ENCODE results near the gene FLRT2. TPM values are rescaled to one million over a fixed set of nuclear protein-coding genes. Genes with fewer than 3 reads are reported as not detected.

FLRT2 gene
- total and polyA plus RNA-seq, 2 experiments from 2014 or later, result 40.0 to 94.1 TPM

DNA sequence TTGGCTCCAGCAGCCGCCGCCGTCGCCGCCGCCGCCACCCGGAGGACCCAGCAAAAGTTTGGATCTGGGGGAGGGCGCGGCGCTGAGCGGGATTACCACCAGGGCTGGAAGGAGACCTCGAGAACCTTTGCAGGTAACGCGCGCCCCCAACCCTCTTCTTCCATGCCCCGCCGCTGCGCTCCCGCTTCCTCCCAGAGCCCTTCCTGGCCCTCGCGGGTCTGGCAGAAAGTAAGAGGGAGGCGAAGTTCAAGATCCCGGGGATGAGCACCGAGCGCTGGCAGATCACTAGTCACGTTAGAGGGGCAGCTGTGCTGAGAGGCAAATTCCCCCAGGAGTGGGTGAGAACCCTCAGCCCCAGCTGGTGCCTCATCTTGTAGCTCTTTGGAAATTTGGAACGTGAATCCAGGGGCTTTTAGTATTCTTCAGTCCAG lies 3.9 kb downstream of the FLRT2 start:
- no peak for TF ChIP-seq EZH2 (IDR thresholded peaks at IDR 0.05; ENCODE audit: insufficient read depth, poor library complexity, severe bottlenecking)
- TF ChIP-seq EZH2phosphoT487 (IDR thresholded peaks at IDR 0.05; ENCODE audit: insufficient read depth, low read depth), result no peak
- peak; percentile 63 for DNase-seq
- peaks cover 4% of the 10 kb centered on the region; the same call in 1 of the 2 replicates for H4K20me1 ChIP-seq (ENCODE audit: insufficient read depth)
- no peaks in the 10 kb centered on the region for H3K9me2 ChIP-seq (ENCODE audit: insufficient read depth)
- WGBS, 2 experiments (ENCODE audit: low coverage in 1 of 2, low lambda C conversion rate in 2 of 2, missing lambda C conversion rate in 2 of 2), result 1% methylated on average over 18 to 20 of the region's 28 CpGs
- peak overlapping the region; percentile 97 for H2AFZ ChIP-seq
- H3K27ac ChIP-seq, result peak overlapping the region; percentile 87
- H3K27me3 ChIP-seq (replicated peaks; ENCODE audit: insufficient read depth), result no peaks in the 10 kb centered on the region
- peaks cover 54% of the 10 kb centered on the region for H3F3A ChIP-seq (ENCODE audit: insufficient read depth)
- no peaks in the 10 kb centered on the region for H3K36me3 ChIP-seq (ENCODE audit: low read depth)
- peaks cover 29% of the 10 kb centered on the region for H3K4me1 ChIP-seq (ENCODE audit: insufficient read depth)
- in situ Hi-C loops (cut with MboI), result loop anchor here (25.0 kb wide), 1 partner anchor 1622 kb away; no protein-coding TSS in a partner anchor
- H3K9me3 ChIP-seq (ENCODE audit: low read depth), result no peaks in the 10 kb centered on the region
- peak overlapping the region; percentile 99 for H3K4me2 ChIP-seq (ENCODE audit: unreplicated experiment)
- H3K4me3 ChIP-seq, result peak overlapping the region; percentile 96
- H3K79me2 ChIP-seq (ENCODE audit: insufficient read depth), result peaks cover 88% of the 10 kb centered on the region
- peak overlapping the region; percentile 92 for H3K9ac ChIP-seq

DNA sequence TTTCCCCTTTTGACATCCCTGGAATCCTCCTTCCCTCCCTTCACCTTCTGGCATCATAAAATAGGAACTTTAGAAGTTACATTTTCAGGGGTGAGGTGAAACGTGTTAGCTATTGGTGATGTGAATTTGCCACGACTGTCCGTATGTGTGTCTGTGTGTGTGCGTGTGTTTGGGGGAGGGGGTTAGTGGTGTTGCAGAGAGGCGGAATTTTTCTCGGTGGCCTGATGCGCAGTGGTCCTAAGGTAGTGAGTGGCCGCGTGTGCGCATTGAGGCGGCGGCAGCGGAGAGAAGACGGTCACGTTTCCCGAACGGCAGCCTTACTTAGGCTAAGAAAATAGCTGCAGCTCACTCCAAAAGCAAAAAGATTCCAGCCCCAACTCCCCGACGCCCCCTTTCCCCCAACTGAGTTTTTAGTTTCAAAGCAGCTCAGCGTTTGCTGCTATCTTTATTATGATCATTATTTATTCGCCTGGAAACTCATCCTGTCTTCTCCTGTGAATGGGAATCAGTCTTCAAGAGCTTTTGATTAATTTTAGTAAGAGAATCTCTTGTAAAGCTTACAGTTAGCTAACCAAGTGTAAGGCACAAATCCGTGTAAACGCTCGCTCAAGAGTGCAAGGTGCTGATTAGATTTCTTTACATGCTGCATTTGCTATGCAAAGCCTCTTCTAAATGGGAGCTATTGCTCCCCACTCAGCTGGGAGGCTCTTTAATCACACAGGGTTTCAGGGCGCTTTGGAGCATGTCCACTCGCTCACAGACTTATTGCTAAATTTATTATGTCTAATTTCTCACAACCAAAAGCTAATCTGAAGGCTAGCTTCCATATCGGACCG lies 4.7 kb downstream of the FLRT2 start:
- in situ Hi-C loops (cut with MboI), result loop anchor here (25.0 kb wide), 1 partner anchor 1622 kb away; no protein-coding TSS in a partner anchor
- peak overlapping the region; percentile 92 for H3K9ac ChIP-seq
- TF ChIP-seq EZH2phosphoT487 (IDR thresholded peaks at IDR 0.05; ENCODE audit: insufficient read depth, low read depth), result no peak
- TF ChIP-seq EZH2 (IDR thresholded peaks at IDR 0.05; ENCODE audit: insufficient read depth, poor library complexity, severe bottlenecking), result no peak
- peak overlapping the region; percentile 99 for H3K4me2 ChIP-seq (ENCODE audit: unreplicated experiment)
- peaks cover 93% of the 10 kb centered on the region for H3K79me2 ChIP-seq (ENCODE audit: insufficient read depth)
- H3K4me1 ChIP-seq (ENCODE audit: insufficient read depth), result peaks cover 34% of the 10 kb centered on the region
- H2AFZ ChIP-seq, result peak overlapping the region; percentile 97
- H3F3A ChIP-seq (ENCODE audit: insufficient read depth), result peaks cover 47% of the 10 kb centered on the region
- H3K27me3 ChIP-seq (replicated peaks; ENCODE audit: insufficient read depth), result no peaks in the 10 kb centered on the region
- peak; percentile 58 for DNase-seq
- WGBS, 2 experiments (ENCODE audit: low coverage in 1 of 2, low lambda C conversion rate in 2 of 2, missing lambda C conversion rate in 2 of 2), result 13 to 14% methylated on average over 28 of the region's 28 CpGs
- H3K36me3 ChIP-seq (ENCODE audit: low read depth), result no peaks in the 10 kb centered on the region
- peaks cover 11% of the 10 kb centered on the region; the same call in 1 of the 2 replicates for H4K20me1 ChIP-seq (ENCODE audit: insufficient read depth)
- H3K9me2 ChIP-seq (ENCODE audit: insufficient read depth), result no peaks in the 10 kb centered on the region
- no peaks in the 10 kb centered on the region for H3K9me3 ChIP-seq (ENCODE audit: low read depth)
- H3K4me3 ChIP-seq, result peak overlapping the region; percentile 96
- H3K27ac ChIP-seq, result peak overlapping the region; percentile 87

DNA sequence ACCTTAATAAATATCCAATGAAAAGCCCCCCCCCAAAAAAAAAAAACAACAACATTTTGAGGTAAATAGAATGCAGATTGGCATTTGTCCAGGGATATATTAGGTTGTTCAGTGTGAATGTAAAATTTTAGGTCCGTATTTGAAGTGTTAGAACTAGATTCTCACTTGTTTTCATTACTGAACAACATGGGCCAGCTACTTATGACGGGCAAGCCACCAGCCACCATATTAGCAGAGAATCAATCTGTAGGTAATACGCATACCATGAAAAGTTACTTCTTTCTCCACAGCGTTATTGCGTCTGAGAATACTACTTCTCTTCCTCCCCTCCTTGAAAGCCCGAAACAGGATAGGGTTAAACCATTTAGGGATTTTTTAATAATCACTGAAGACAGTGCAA lies 5.4 kb downstream of the FLRT2 start:
- WGBS, 2 experiments (ENCODE audit: low coverage in 1 of 2, low lambda C conversion rate in 2 of 2, missing lambda C conversion rate in 2 of 2), result 53 to 62% methylated on average over 6 of the region's 6 CpGs
- Histone ChIP-seq H3K4me1 (ENCODE audit: insufficient read depth) (peaks cover 39% of the 10 kb centered on the region), H3K27me3 (replicated peaks; ENCODE audit: insufficient read depth) (no peaks in the 10 kb centered on the region), H3K9me2 (ENCODE audit: insufficient read depth) (no peaks in the 10 kb centered on the region), H3K9ac (peak overlapping the region; percentile 92), H3K4me3 (peak overlapping the region; percentile 96), H3K4me2 (ENCODE audit: unreplicated experiment) (peak overlapping the region; percentile 99), H2AFZ (0 out of 2 replicates have a peak overlapping the region, but pooled peaks have one; percentile 26), H4K20me1 (ENCODE audit: insufficient read depth) (peaks cover 12% of the 10 kb centered on the region; the same call in 1 of the 2 replicates), H3K79me2 (ENCODE audit: insufficient read depth) (peaks cover 93% of the 10 kb centered on the region), H3K27ac (peak overlapping the region; percentile 87), H3K36me3 (ENCODE audit: low read depth) (no peaks in the 10 kb centered on the region), H3F3A (ENCODE audit: insufficient read depth) (peaks cover 47% of the 10 kb centered on the region), H3K9me3 (ENCODE audit: low read depth) (no peaks in the 10 kb centered on the region)
- in situ Hi-C loops (cut with MboI), result loop anchor here (25.0 kb wide), 1 partner anchor 1623 kb away; no protein-coding TSS in a partner anchor
- DNase-seq, result peak; percentile 17
- TF ChIP-seq EZH2 (IDR thresholded peaks at IDR 0.05; ENCODE audit: insufficient read depth, poor library complexity, severe bottlenecking) (no peak), EZH2phosphoT487 (IDR thresholded peaks at IDR 0.05; ENCODE audit: insufficient read depth, low read depth) (no peak)

- Histone ChIP-seq H3K27me3 (replicated peaks; ENCODE audit: insufficient read depth) (no peaks in the 10 kb centered on the region), H3K4me3 (peak overlapping the region; percentile 96), H3K4me1 (ENCODE audit: insufficient read depth) (peaks cover 43% of the 10 kb centered on the region), H3K27ac (peak overlapping the region; percentile 87), H3K9ac (peak overlapping the region; percentile 92), H3K4me2 (ENCODE audit: unreplicated experiment) (peak overlapping the region; percentile 99), H3F3A (ENCODE audit: insufficient read depth) (peaks cover 55% of the 10 kb centered on the region), H2AFZ (peak overlapping the region; percentile 67), H3K9me3 (ENCODE audit: low read depth) (no peaks in the 10 kb centered on the region), H3K9me2 (ENCODE audit: insufficient read depth) (no peaks in the 10 kb centered on the region), H3K36me3 (ENCODE audit: low read depth) (peaks cover 1% of the 10 kb centered on the region), H4K20me1 (ENCODE audit: insufficient read depth) (peaks cover 20% of the 10 kb centered on the region; the same call in 1 of the 2 replicates), H3K79me2 (ENCODE audit: insufficient read depth) (peaks cover 93% of the 10 kb centered on the region)
- TF ChIP-seq EZH2 (IDR thresholded peaks at IDR 0.05; ENCODE audit: insufficient read depth, poor library complexity, severe bottlenecking) (no peak), EZH2phosphoT487 (IDR thresholded peaks at IDR 0.05; ENCODE audit: insufficient read depth, low read depth) (no peak)
- 17 to 19% methylated on average over 8 of the region's 8 CpGs for WGBS, 2 experiments (ENCODE audit: low coverage in 1 of 2, low lambda C conversion rate in 2 of 2, missing lambda C conversion rate in 2 of 2)
- in situ Hi-C loops (cut with MboI), result loop anchor here (25.0 kb wide), 1 partner anchor 1624 kb away; no protein-coding TSS in a partner anchor
- DNase-seq, result peak; percentile 92
These were observed 6.3 kb downstream of the FLRT2 start for GRCh38 chr14:85535991-85536832.
